Kidney (tissue), 14 donors: ENCODE data around the gene CCDC197. TPM values are rescaled to one million over a fixed set of nuclear protein-coding genes. Genes with fewer than 3 reads are reported as not detected.
A peak's percentile ranks its signal among the peaks of the same experiment; 100 is the strongest.

Experiments used
- DNase-seq, 5 donors: peaks; one replicate each; pipeline ENCODE4 v3.0.0-alpha.2; 2013 to 2020
- FAIRE-seq: peaks from 2 replicates; lab custom pipeline; 2012; peaks lifted over from hg19 to GRCh38; lab: Jason Lieb, UNC
- H3K27ac ChIP-seq, 2 donors: one replicate each; pipeline ENCODE4 v1.7.0; 2013; ENCODE audit warnings: low read depth in 2 of 2, low read length in 2 of 2, inconsistent platforms in 1 of 2
- H3K27me3 ChIP-seq: one replicate; pipeline ENCODE4 v1.7.1; 2013; ENCODE audit warnings: low read length, inconsistent platforms; ENCODE audit not compliant: control insufficient read depth, insufficient read depth
- H3K36me3 ChIP-seq, 3 donors: one replicate each; pipeline versions ENCODE4 v1.7.0 to v1.7.1; 2013; ENCODE audit warnings: low read length in 3 of 3, control low read depth in 1 of 3, inconsistent platforms in 1 of 3; ENCODE audit not compliant: insufficient read depth in 3 of 3, control insufficient read depth in 2 of 3
- H3K4me1 ChIP-seq, 3 donors: one replicate each; pipeline versions ENCODE4 v1.7.0 to v1.7.1; 2013; ENCODE audit warnings: low read length in 3 of 3, inconsistent platforms in 1 of 3, low read depth in 1 of 3; ENCODE audit not compliant: control insufficient read depth in 2 of 3, insufficient read depth in 2 of 3
- H3K4me3 ChIP-seq, 3 donors: one replicate each; pipeline versions ENCODE4 v1.7.0 to v1.8.1; 2013; ENCODE audit warnings: low read length in 3 of 3, control low read depth in 1 of 3, inconsistent platforms in 1 of 3
- H3K9ac ChIP-seq, 3 donors: one replicate each; pipeline versions ENCODE4 v1.7.0 to v1.7.1; 2013; ENCODE audit warnings: low read length in 3 of 3, control low read depth in 1 of 3, inconsistent platforms in 1 of 3
- H3K9me3 ChIP-seq, 3 donors: one replicate each; pipeline versions ENCODE4 v1.7.0 to v1.7.1; 2013; ENCODE audit warnings: low read length in 3 of 3, control low read depth in 1 of 3, inconsistent platforms in 1 of 3; ENCODE audit not compliant: control insufficient read depth in 2 of 3, insufficient read depth in 1 of 3
- CTCF ChIP-seq: IDR thresholded peaks from 3 replicates; pipeline ENCODE4 v1.5.1; 2012; ENCODE audit warnings: mild to moderate bottlenecking, moderate library complexity, borderline replicate concordance; ENCODE audit not compliant: insufficient read depth; ENCODE audit errors: extremely low read depth
- intact Hi-C: fragments of 100-400 bp; cut with DNase I; formaldehyde crosslinking; loops from one replicate; pipeline ENCODE4 v1.11.1; 2022
- polyA plus RNA-seq: library from polyadenylated mRNA; stranded (reverse); fragments of 350-450 nt; fragmentation: Illumina TruSeq; extraction: RNeasy Lipid Tissue Mini Kit (QIAGEN cat#74804); gene quantifications from one replicate; pipeline ENCODE4 v1.2.3, GENCODE V29; 2014; ENCODE audit warnings: low read depth, low replicate concordance; ENCODE audit not compliant: insufficient read depth
- total RNA-seq: library from RNA; stranded (reverse); fragmentation: NEBNext Ultra II Directional; extraction: Animal tissue kit (Norgen Biotek cat#: 25700); gene quantifications from one replicate; pipeline ENCODE4 v1.2.1, GENCODE V29; 2021
- donor health status: control.
- donor health status: control.
- donor health status: control.
- donor health status: control.
- donor health status: control.
- donor health status: DM: yes; HTN: yes; CAD: no.
- donor health status: Normal renal cell carcinoma (clear cell type).

The CCDC197 gene
- total and polyA plus RNA-seq, 2 donors from 2014 or later, result not detected

GRCh38 chr14:94051115-94051514 is 54.0 kb downstream of the CCDC197 start:
- peaks cover 5 to 77% (median 68%) of the 10 kb centered on the region in 3 donors for H3K36me3 ChIP-seq
- H3K27me3 ChIP-seq, result no peaks in the 10 kb centered on the region
- TF ChIP-seq CTCF, result peak; percentile 32
- no peak overlapping the region for H3K27ac ChIP-seq
- intact Hi-C loops, result no loop called here
- no peak overlapping the region for H3K9ac ChIP-seq
- H3K4me3 ChIP-seq, result no peak overlapping the region
- H3K4me1 ChIP-seq, result peaks cover 0 to 10% (median 7%) of the 10 kb centered on the region in 3 donors
- H3K9me3 ChIP-seq, result no peaks in the 10 kb centered on the region
- DNase-seq (peak in 1 of 5 donors; percentile 50), FAIRE-seq (no peak)

GRCh38 chr14:94051779-94052178 is 54.7 kb downstream of the CCDC197 start:
- intact Hi-C loops, result no loop called here
- H3K4me3 ChIP-seq, result no peak overlapping the region
- no peak for FAIRE-seq
- H3K9ac ChIP-seq, result no peak overlapping the region
- peaks cover 0 to 10% (median 7%) of the 10 kb centered on the region in 3 donors for H3K4me1 ChIP-seq
- H3K36me3 ChIP-seq, result peaks cover 5 to 78% (median 71%) of the 10 kb centered on the region in 3 donors
- peak overlapping the region in 1 of 2 donors; percentile 8 for H3K27ac ChIP-seq
- H3K9me3 ChIP-seq, result no peaks in the 10 kb centered on the region
- no peak for TF ChIP-seq CTCF
- H3K27me3 ChIP-seq, result no peaks in the 10 kb centered on the region
- no peak for DNase-seq

- TF ChIP-seq CTCF, result no peak
- H3K9me3 ChIP-seq, result no peaks in the 10 kb centered on the region
- H3K36me3 ChIP-seq, result peaks cover 5 to 82% (median 71%) of the 10 kb centered on the region in 3 donors
- H3K4me1 ChIP-seq, result peaks cover 0 to 10% (median 7%) of the 10 kb centered on the region in 3 donors
- H3K27me3 ChIP-seq, result no peaks in the 10 kb centered on the region
- DNase-seq, result no peak
- no peak overlapping the region for H3K9ac ChIP-seq
- FAIRE-seq, result no peak
- H3K4me3 ChIP-seq, result no peak overlapping the region
- intact Hi-C loops, result no loop called here
- H3K27ac ChIP-seq, result no peak overlapping the region
Measured at GRCh38 chr14:94052199-94052598, 55.1 kb downstream of the CCDC197 start.

- no peak for TF ChIP-seq CTCF
- Histone ChIP-seq H3K36me3 (peaks cover 5 to 87% (median 67%) of the 10 kb centered on the region in 3 donors), H3K4me3 (no peak overlapping the region), H3K27me3 (no peaks in the 10 kb centered on the region), H3K4me1 (peaks cover 0 to 10% (median 7%) of the 10 kb centered on the region in 3 donors), H3K27ac (no peak overlapping the region), H3K9ac (no peak overlapping the region), H3K9me3 (no peaks in the 10 kb centered on the region)
- intact Hi-C loops, result no loop called here
- DNase-seq, result no peak
- no peak for FAIRE-seq
Measured at GRCh38 chr14:94052662-94053061, 55.6 kb downstream of the CCDC197 start.
